MM.1S (cell line): Measurements from ENCODE around the gene EBF4.

Source experiments
- DNase-seq: peaks from one replicate; pipeline ENCODE4 v3.0.0-alpha.2; 2015
- H2AFZ ChIP-seq: fragments of 300-600 bp; sonication (generic); 2 replicates; pipeline ENCODE4 v1.6.0; 2016; ENCODE audit warnings: antibody characterized with exemption, low read length
- H3F3A ChIP-seq: fragments of 300-600 bp; sonication (generic); 2 replicates; pipeline ENCODE4 v1.6.1; 2016; ENCODE audit warnings: mild to moderate bottlenecking, antibody characterized with exemption, low read length, moderate library complexity, mixed read lengths; ENCODE audit not compliant: insufficient read depth
- H3K27ac ChIP-seq: fragments of 300-600 bp; sonication (generic); 2 replicates; pipeline ENCODE4 v1.5.1; 2016; ENCODE audit warnings: mild to moderate bottlenecking, low read length
- H3K27me3 ChIP-seq: fragments of 300-600 bp; sonication (generic); replicated peaks from 2 replicates; pipeline ENCODE4 v1.6.0; 2016; ENCODE audit warnings: low read length; ENCODE audit not compliant: insufficient read depth
- H3K36me3 ChIP-seq: fragments of 300-600 bp; sonication (generic); replicated peaks from 2 replicates; pipeline ENCODE4 v1.6.1; 2016; ENCODE audit warnings: mild to moderate bottlenecking, low read length, mixed read lengths; ENCODE audit not compliant: insufficient read depth
- H3K4me1 ChIP-seq: fragments of 300-600 bp; sonication (generic); 2 replicates; pipeline ENCODE4 v1.6.1; 2016; ENCODE audit warnings: low read length, mixed read lengths
- H3K4me2 ChIP-seq: fragments of 300-600 bp; sonication (generic); 2 replicates; pipeline ENCODE4 v1.6.0; 2016; ENCODE audit warnings: low read depth, low read length
- H3K4me3 ChIP-seq: fragments of 300-600 bp; sonication (generic); 2 replicates; pipeline ENCODE4 v1.5.1; 2016; ENCODE audit warnings: low read length, mixed read lengths
- H3K79me2 ChIP-seq: fragments of 300-600 bp; sonication (generic); 2 replicates; pipeline ENCODE4 v1.6.1; 2016; ENCODE audit warnings: mixed run types, low read length, mixed read lengths
- H3K9ac ChIP-seq: fragments of 300-600 bp; sonication (generic); 2 replicates; pipeline ENCODE4 v1.6.1; 2016; ENCODE audit warnings: low read length, mixed read lengths
- H3K9me2 ChIP-seq: fragments of 300-600 bp; sonication (generic); replicated peaks from 2 replicates; pipeline ENCODE4 v1.6.1; 2016; ENCODE audit warnings: mild to moderate bottlenecking, low read length, mixed read lengths; ENCODE audit not compliant: insufficient read depth
- H3K9me3 ChIP-seq: fragments of 300-600 bp; sonication (generic); replicated peaks from 2 replicates; pipeline ENCODE4 v1.6.1; 2016; ENCODE audit warnings: mild to moderate bottlenecking, low read length, mixed read lengths; ENCODE audit not compliant: insufficient read depth
- H4K20me1 ChIP-seq: fragments of 300-600 bp; sonication (generic); 2 replicates; pipeline ENCODE4 v1.6.1; 2016; ENCODE audit warnings: mild to moderate bottlenecking, low read length, moderate library complexity, mixed read lengths; ENCODE audit not compliant: insufficient read depth
- CTCF ChIP-seq: fragments of 300-600 bp; sonication (generic); IDR thresholded peaks from 2 replicates; pipeline ENCODE4 v1.5.1; 2016; ENCODE audit warnings: antibody characterized with exemption, low read length, mixed read lengths
- EZH2 ChIP-seq: fragments of 300-600 bp; sonication (generic); optimal IDR thresholded peaks from 2 replicates; pipeline ENCODE3; 2017; ENCODE audit warnings: low read depth, mild to moderate bottlenecking, antibody characterized with exemption, low read length, mixed read lengths
- EZH2phosphoT487 ChIP-seq: fragments of 300-600 bp; sonication (generic); IDR thresholded peaks from 2 replicates; pipeline ENCODE4 v1.6.1; 2018; ENCODE audit warnings: antibody characterized with exemption, low read length

EBF4 gene

GRCh38 chr20:2734899-2735298 is 42.3 kb downstream of the EBF4 start:
- no peak for DNase-seq
- Histone ChIP-seq H3K36me3 (no peaks in the 10 kb centered on the region), H3K9ac (no peak overlapping the region), H3K79me2 (no peaks in the 10 kb centered on the region), H3K4me3 (no peak overlapping the region), H3K9me2 (no peaks in the 10 kb centered on the region), H2AFZ (no peak overlapping the region), H3K27me3 (no peaks in the 10 kb centered on the region), H3K4me1 (no peaks in the 10 kb centered on the region), H3K27ac (no peak overlapping the region), H4K20me1 (no peaks in the 10 kb centered on the region), H3K9me3 (no peaks in the 10 kb centered on the region), H3F3A (no peaks in the 10 kb centered on the region), H3K4me2 (no peak overlapping the region)
- no peak for TF ChIP-seq EZH2phosphoT487
- TF ChIP-seq CTCF = no peak
- TF ChIP-seq EZH2 = no peak

- H4K20me1 ChIP-seq = no peaks in the 10 kb centered on the region
- no peaks in the 10 kb centered on the region for H3F3A ChIP-seq
- no peak overlapping the region for H3K9ac ChIP-seq
- no peak for TF ChIP-seq EZH2phosphoT487
- TF ChIP-seq CTCF = no peak
- TF ChIP-seq EZH2 = no peak
- no peaks in the 10 kb centered on the region for H3K27me3 ChIP-seq
- no peaks in the 10 kb centered on the region for H3K36me3 ChIP-seq
- no peaks in the 10 kb centered on the region for H3K4me1 ChIP-seq
- no peak overlapping the region for H3K4me2 ChIP-seq
- H3K79me2 ChIP-seq = no peaks in the 10 kb centered on the region
- no peaks in the 10 kb centered on the region for H3K9me3 ChIP-seq
- H2AFZ ChIP-seq = no peak overlapping the region
- H3K27ac ChIP-seq = no peak overlapping the region
- H3K9me2 ChIP-seq = no peaks in the 10 kb centered on the region
- no peak for DNase-seq
- H3K4me3 ChIP-seq = no peak overlapping the region
Measured at GRCh38 chr20:2736441-2736840, 43.9 kb downstream of the EBF4 start.

DNA sequence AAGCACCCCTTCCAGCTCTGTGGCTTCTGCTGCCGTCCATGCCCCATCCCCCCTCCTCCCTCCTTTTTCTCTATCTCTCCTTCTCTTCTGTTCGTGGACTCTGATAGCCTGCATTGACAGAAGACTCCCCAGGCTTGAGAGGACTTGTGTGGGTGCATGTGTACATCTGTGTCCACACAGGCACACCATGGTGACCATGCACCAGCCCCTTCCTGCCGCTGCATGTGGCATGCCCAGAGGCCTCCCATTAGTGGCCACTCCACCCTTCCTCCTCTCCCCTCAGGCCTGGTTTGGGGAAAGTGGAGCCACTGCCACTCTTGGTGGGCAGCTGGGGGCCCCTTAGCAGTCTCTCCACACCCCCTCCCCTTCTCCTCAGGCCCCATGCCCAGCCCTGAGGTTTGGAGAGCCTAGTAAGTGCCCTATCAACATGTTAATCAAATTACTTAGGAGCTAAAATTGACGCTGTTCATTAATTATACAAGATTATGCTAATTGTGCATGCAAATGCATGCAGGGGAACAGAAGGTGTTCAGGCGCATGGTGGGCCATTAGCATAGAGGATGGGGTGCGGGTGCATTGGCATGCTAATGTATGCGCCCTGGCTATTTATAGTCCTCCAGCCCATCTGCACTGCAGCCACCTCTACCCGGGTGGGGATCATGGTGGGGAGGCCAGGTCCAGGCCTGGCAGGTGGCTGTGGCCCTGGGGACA is 45.9 kb downstream of the EBF4 start:
- H3K36me3 ChIP-seq = no peaks in the 10 kb centered on the region
- no peaks in the 10 kb centered on the region for H3F3A ChIP-seq
- no peak overlapping the region for H3K9ac ChIP-seq
- H2AFZ ChIP-seq = no peak overlapping the region
- no peaks in the 10 kb centered on the region for H3K4me1 ChIP-seq
- no peak overlapping the region for H3K27ac ChIP-seq
- no peak overlapping the region for H3K4me2 ChIP-seq
- TF ChIP-seq CTCF = no peak
- TF ChIP-seq EZH2phosphoT487 = no peak
- no peak for TF ChIP-seq EZH2
- H3K79me2 ChIP-seq = no peaks in the 10 kb centered on the region
- no peak for DNase-seq
- no peak overlapping the region for H3K4me3 ChIP-seq
- H3K9me2 ChIP-seq = no peaks in the 10 kb centered on the region
- H3K27me3 ChIP-seq = no peaks in the 10 kb centered on the region
- no peaks in the 10 kb centered on the region for H3K9me3 ChIP-seq
- no peaks in the 10 kb centered on the region for H4K20me1 ChIP-seq
